Endothelial cell of umbilical vein (primary cell): ENCODE results near the gene MEP1B. TPM values are rescaled to one million over a fixed set of nuclear protein-coding genes. Genes with fewer than 3 reads are reported as not detected.

ENCODE experiments used
- BruUV-seq: library from RNA; stranded (reverse); fragments of 400-500 nt; replicated peaks from 2 replicates; lab custom pipeline; 2021; lab: Mats Ljungman, UMichigan
- CTCF ChIA-PET: fragments of 300-600, 350-600 bp; sonication (Branson Sonifier 250); formaldehyde crosslinking; loops from one replicate; lab custom pipeline; 2021; ENCODE audit warnings: antibody characterized with exemption, inconsistent platforms; lab: Charles Lee
- POLR2A ChIA-PET: fragments of 300-600, 350-600 bp; sonication (Branson Sonifier 250); formaldehyde crosslinking; loops from one replicate; lab custom pipeline; 2021; ENCODE audit warnings: antibody characterized with exemption, inconsistent platforms; lab: Charles Lee
- DNase-seq: peaks from one replicate; pipeline ENCODE4 v3.0.0-alpha.2; 2011; ENCODE audit warnings: low read depth, low spot score
- FAIRE-seq: peaks from 2 replicates; lab custom pipeline; 2011; peaks lifted over from hg19 to GRCh38; lab: Jason Lieb, UNC
- H2AFZ ChIP-seq: 2 replicates; pipeline ENCODE4 v1.6.0; 2012; ENCODE audit warnings: low read depth, low read length, control low read depth, inconsistent platforms
- H3K27ac ChIP-seq: 2 replicates; pipeline ENCODE4 v1.5.1; 2011; ENCODE audit warnings: low read depth, mild to moderate bottlenecking, control low read depth, low read length, moderate library complexity; ENCODE audit not compliant: insufficient read depth
- H3K27me3 ChIP-seq, 2 experiments: 2 replicates each; pipeline versions ENCODE4 v1.6.0 to v1.6.1; 2011; ENCODE audit warnings: low read length in 2 of 2, mixed read lengths in 1 of 2; ENCODE audit not compliant: control insufficient read depth in 2 of 2, insufficient read depth in 2 of 2
- H3K36me3 ChIP-seq, 2 experiments: 2 replicates in 1 of 2; 3 replicates in 1 of 2; pipeline ENCODE4 v1.5.1; 2011; ENCODE audit warnings: low read length in 2 of 2, mild to moderate bottlenecking in 1 of 2, moderate library complexity in 1 of 2; ENCODE audit not compliant: control insufficient read depth in 2 of 2, insufficient read depth in 2 of 2; ENCODE audit errors: extremely low read depth in 1 of 2
- H3K4me1 ChIP-seq: 3 replicates; pipeline ENCODE4 v1.5.1; 2011; ENCODE audit warnings: mild to moderate bottlenecking, low read length; ENCODE audit not compliant: control insufficient read depth, insufficient read depth; ENCODE audit errors: extremely low read depth
- H3K4me2 ChIP-seq: 2 replicates; pipeline ENCODE4 v1.6.1; 2011; ENCODE audit warnings: low read length, control low read depth, mixed read lengths; ENCODE audit not compliant: insufficient read depth
- H3K4me3 ChIP-seq, 3 experiments: fragments of 200-600 bp in 1 of 3; sonication (generic), shearing (Covaris generic) in 1 of 3; replicated peaks in 1 of 3; 2 replicates each; pipeline ENCODE4 v1.5.1; 2011 to 2016; ENCODE audit warnings: control low read depth in 3 of 3, low read length in 3 of 3, mild to moderate bottlenecking in 2 of 3, inconsistent platforms in 1 of 3, low read depth in 1 of 3, moderate library complexity in 1 of 3; ENCODE audit not compliant: insufficient read depth in 1 of 3
- H3K79me2 ChIP-seq: 2 replicates; pipeline ENCODE4 v1.6.0; 2012; ENCODE audit warnings: low read length, inconsistent platforms; ENCODE audit not compliant: control insufficient read depth, insufficient read depth
- H3K9ac ChIP-seq: replicated peaks from 2 replicates; pipeline ENCODE3; 2011; ENCODE audit warnings: low read length, control low read depth; ENCODE audit not compliant: insufficient read depth; ENCODE audit errors: extremely low read depth
- H3K9me1 ChIP-seq: replicated peaks from 3 replicates; pipeline ENCODE4 v1.6.0; 2011; ENCODE audit warnings: mild to moderate bottlenecking, low read length; ENCODE audit not compliant: control insufficient read depth, insufficient read depth; ENCODE audit errors: extremely low read depth
- H3K9me3 ChIP-seq: replicated peaks from 2 replicates; pipeline ENCODE4 v1.5.1; 2012; ENCODE audit warnings: low read length, inconsistent platforms; ENCODE audit not compliant: control insufficient read depth, insufficient read depth
- H4K20me1 ChIP-seq: replicated peaks from 2 replicates; pipeline ENCODE3; 2011; ENCODE audit warnings: mild to moderate bottlenecking, low read length; ENCODE audit not compliant: control insufficient read depth, insufficient read depth; ENCODE audit errors: extremely low read depth
- EZH2 ChIP-seq: IDR thresholded peaks from 2 replicates; pipeline ENCODE4 v1.6.1; 2012; ENCODE audit warnings: borderline replicate concordance, low read depth, mild to moderate bottlenecking, moderate library complexity, low read length, inconsistent platforms; ENCODE audit not compliant: severe bottlenecking
- FOS ChIP-seq: IDR thresholded peaks from 2 replicates; pipeline ENCODE4 v1.6.1; 2011; ENCODE audit warnings: mild to moderate bottlenecking, low read length, moderate library complexity, borderline replicate concordance; ENCODE audit not compliant: insufficient read depth
- GATA2 ChIP-seq: IDR thresholded peaks from 2 replicates; pipeline ENCODE4 v1.7.0; 2011; ENCODE audit warnings: low read depth, mild to moderate bottlenecking, moderate library complexity, mixed read lengths, low read length; ENCODE audit not compliant: insufficient read length, insufficient read depth
- JUN ChIP-seq: IDR thresholded peaks from 2 replicates; pipeline ENCODE4 v1.6.1; 2011; ENCODE audit warnings: borderline replicate concordance, low read depth; ENCODE audit not compliant: insufficient read length, insufficient read depth
- MYC ChIP-seq: IDR thresholded peaks from one replicate; pipeline ENCODE4 v1.6.1; 2011; ENCODE audit warnings: mild to moderate bottlenecking, low read depth, low read length
- POLR2A ChIP-seq: IDR thresholded peaks from 2 replicates; pipeline ENCODE4 v1.6.1; 2012; ENCODE audit warnings: low read depth, mild to moderate bottlenecking, control low read depth, low read length
- POLR2AphosphoS5 ChIP-seq: IDR thresholded peaks from 2 replicates; pipeline ENCODE4 v1.6.1; 2012; ENCODE audit warnings: low read depth, mild to moderate bottlenecking, control low read depth, low read length, moderate library complexity; ENCODE audit not compliant: insufficient read depth
- dilution Hi-C: fragments of 300-500 bp; cut with MboI; formaldehyde crosslinking; loops from one replicate; pipeline ENCODE4 v1.15.0; 2019; ENCODE audit warnings: low sequenced_read_pairs; ENCODE audit not compliant: extremely low pct_ligation_motif_present
- intact Hi-C: fragments of 100-400 bp; cut with micrococcal nuclease; formaldehyde crosslinking; loops from one replicate; pipeline ENCODE4 v1.10.0; 2022
- polyA plus RNA-seq, 4 experiments: library from polyadenylated mRNA; depleted of rRNA in 3 of 4; stranded (reverse) in 3 of 4; unstranded in 1 of 4; fragments of >200 nt; gene quantifications; 2 replicates each; pipeline versions ENCODE4 v1.2.1 to v1.2.3, GENCODE V29; 2011 to 2012; ENCODE audit warnings: missing spikeins in 1 of 4
- total RNA-seq: library from RNA; stranded (reverse); gene quantifications from 2 replicates; pipeline ENCODE4 v1.2.3, GENCODE V29; 2021
- TF ChIP-seq, protein P1 (sequence below), 2 donors: IDR thresholded peaks; 1 replicate in 1 of 2; 2 replicates in 1 of 2; pipeline ENCODE4 v1.5.1; 2011; ENCODE audit warnings: low read length in 2 of 2, mild to moderate bottlenecking in 2 of 2, moderate library complexity in 2 of 2, control low read depth in 1 of 2, inconsistent platforms in 1 of 2, low read depth in 1 of 2; ENCODE audit not compliant: insufficient read depth in 1 of 2; ENCODE audit errors: extremely low read depth in 1 of 2
- TF ChIP-seq, protein P2 (sequence below): IDR thresholded peaks from 2 replicates; pipeline ENCODE4 v1.6.1; 2011; ENCODE audit not compliant: insufficient read depth, insufficient read length

The MEP1B gene
- total and polyA plus RNA-seq, 2 donors (not counting 3 experiments of a cell fraction or from before 2014, with no cell fraction given): not detected

DNA sequence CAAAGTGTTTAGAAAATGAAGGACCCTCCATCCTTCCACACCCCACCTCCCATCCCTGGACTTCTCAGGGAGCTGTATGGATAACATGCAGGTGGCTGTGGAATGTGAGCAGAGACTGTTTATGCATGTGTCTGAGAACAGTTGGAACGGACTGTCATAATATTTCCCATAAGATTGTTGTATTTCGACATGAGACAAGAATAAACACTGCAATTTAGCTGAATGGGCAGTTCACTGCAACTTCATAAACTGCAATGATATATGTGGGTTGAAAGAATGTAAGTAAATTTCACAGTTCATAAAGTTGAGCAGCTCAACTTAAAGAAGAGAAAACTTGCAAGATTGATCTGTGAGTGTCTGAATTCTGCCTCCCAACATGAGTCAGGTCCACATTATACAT is 74.6 kb downstream of the MEP1B start:
- no TSS peak for BruUV-seq
- intact Hi-C loops (no loop called here), dilution Hi-C loops (no loop called here)
- Histone ChIP-seq H3K27me3 (no peaks in the 10 kb centered on the region), H3K4me3 (no peak overlapping the region), H3K27ac (no peak overlapping the region), H3K9me1 (no peaks in the 10 kb centered on the region), H3K9me3 (no peaks in the 10 kb centered on the region), H3K4me2 (no peak overlapping the region), H3K4me1 (no peaks in the 10 kb centered on the region), H2AFZ (no peak overlapping the region), H4K20me1 (no peaks in the 10 kb centered on the region), H3K9ac (no peak overlapping the region), H3K79me2 (no peaks in the 10 kb centered on the region), H3K36me3 (no peaks in the 10 kb centered on the region)
- FAIRE-seq (no peak), DNase-seq (no peak)
- ChIA-PET POLR2A (no interaction called here), CTCF (interaction anchor here (0.8 to 1.2 kb wide), 2 partner anchors 106 to 285 kb away, joined by 3 to 5 read pairs; no protein-coding TSS in a partner anchor)
- TF ChIP-seq MYC (no peak), FOS (no peak), POLR2AphosphoS5 (no peak)

DNA sequence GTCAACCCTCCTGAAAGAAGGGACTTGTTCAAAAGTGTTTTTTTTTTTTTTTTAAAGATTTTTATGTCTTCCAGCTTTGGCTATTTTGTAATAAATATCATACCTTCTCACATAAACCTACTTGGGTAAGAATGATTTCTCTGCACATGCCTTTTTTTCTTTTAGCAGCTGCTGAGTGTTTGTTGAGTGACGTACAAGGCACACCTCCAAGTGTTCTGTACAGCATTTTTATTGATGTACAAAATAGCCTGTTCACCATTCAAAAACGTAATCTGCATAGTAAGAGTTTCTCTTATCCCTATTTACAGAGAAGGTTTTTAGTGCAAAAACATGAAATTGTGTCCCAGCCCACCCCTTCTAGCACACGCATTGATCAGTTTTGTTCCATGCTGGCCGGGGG is 77.6 kb downstream of the MEP1B start:
- intact Hi-C loops: no loop called here
- BruUV-seq: no TSS peak
- H3K4me1 ChIP-seq: no peaks in the 10 kb centered on the region
- dilution Hi-C loops: no loop called here
- no peaks in the 10 kb centered on the region for H3K79me2 ChIP-seq
- H3K27me3 ChIP-seq: no peaks in the 10 kb centered on the region
- no peak overlapping the region for H3K4me2 ChIP-seq
- no peaks in the 10 kb centered on the region for H3K9me3 ChIP-seq
- DNase-seq (no peak), FAIRE-seq (no peak)
- no peaks in the 10 kb centered on the region for H4K20me1 ChIP-seq
- no peaks in the 10 kb centered on the region for H3K36me3 ChIP-seq
- no peaks in the 10 kb centered on the region for H3K9me1 ChIP-seq
- TF ChIP-seq, protein P1, sequence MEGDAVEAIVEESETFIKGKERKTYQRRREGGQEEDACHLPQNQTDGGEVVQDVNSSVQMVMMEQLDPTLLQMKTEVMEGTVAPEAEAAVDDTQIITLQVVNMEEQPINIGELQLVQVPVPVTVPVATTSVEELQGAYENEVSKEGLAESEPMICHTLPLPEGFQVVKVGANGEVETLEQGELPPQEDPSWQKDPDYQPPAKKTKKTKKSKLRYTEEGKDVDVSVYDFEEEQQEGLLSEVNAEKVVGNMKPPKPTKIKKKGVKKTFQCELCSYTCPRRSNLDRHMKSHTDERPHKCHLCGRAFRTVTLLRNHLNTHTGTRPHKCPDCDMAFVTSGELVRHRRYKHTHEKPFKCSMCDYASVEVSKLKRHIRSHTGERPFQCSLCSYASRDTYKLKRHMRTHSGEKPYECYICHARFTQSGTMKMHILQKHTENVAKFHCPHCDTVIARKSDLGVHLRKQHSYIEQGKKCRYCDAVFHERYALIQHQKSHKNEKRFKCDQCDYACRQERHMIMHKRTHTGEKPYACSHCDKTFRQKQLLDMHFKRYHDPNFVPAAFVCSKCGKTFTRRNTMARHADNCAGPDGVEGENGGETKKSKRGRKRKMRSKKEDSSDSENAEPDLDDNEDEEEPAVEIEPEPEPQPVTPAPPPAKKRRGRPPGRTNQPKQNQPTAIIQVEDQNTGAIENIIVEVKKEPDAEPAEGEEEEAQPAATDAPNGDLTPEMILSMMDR (IDR thresholded peaks at IDR 0.05; ENCODE audit: extremely low read depth in 1 of 2, insufficient read depth in 1 of 2, low read depth in 1 of 2, low read length in 2 of 2): no peak
- TF ChIP-seq POLR2A (no peak), EZH2 (no peak), MYC (no peak), POLR2AphosphoS5 (no peak), FOS (no peak), GATA2 (no peak), JUN (no peak)
- TF ChIP-seq, protein P2, sequence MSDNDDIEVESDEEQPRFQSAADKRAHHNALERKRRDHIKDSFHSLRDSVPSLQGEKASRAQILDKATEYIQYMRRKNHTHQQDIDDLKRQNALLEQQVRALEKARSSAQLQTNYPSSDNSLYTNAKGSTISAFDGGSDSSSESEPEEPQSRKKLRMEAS: no peak
- no peak overlapping the region for H2AFZ ChIP-seq
- CTCF ChIA-PET: interaction anchor here (9.1 kb wide), 1 partner anchor 284 kb away, joined by 288 read pairs; no protein-coding TSS in a partner anchor
- POLR2A ChIA-PET: no interaction called here
- no peak overlapping the region for H3K4me3 ChIP-seq
- no peak overlapping the region for H3K9ac ChIP-seq
- no peak overlapping the region for H3K27ac ChIP-seq
